GM15510 (cell line): ENCODE results near the gene MACROD2.

Experiments
- POLR2A ChIP-seq: IDR thresholded peaks from 3 replicates; pipeline ENCODE4 v1.6.1; 2011; ENCODE audit warnings: borderline replicate concordance; ENCODE audit not compliant: insufficient read length; ENCODE audit errors: extremely low read depth

The MACROD2 gene

DNA sequence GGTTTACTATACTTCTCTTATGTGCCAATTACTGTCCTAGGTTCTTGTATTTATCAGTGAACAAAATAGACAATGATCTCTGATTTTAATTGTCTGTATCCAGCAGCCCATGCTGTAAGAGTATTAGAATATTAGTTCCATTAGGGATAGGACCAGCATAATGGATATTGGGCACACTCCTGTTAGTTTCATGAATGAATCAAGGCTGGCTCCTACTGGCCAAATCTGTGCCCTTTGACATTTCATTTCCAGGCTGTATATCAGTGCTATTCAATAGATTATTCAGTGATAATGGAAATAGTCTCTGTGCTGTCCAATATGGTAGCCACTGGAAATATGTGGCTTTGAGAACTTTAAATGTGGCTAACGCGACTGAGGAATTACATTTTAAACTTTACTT lies 1350.0 kb downstream of the MACROD2 start:
- no peak for TF ChIP-seq POLR2A

DNA sequence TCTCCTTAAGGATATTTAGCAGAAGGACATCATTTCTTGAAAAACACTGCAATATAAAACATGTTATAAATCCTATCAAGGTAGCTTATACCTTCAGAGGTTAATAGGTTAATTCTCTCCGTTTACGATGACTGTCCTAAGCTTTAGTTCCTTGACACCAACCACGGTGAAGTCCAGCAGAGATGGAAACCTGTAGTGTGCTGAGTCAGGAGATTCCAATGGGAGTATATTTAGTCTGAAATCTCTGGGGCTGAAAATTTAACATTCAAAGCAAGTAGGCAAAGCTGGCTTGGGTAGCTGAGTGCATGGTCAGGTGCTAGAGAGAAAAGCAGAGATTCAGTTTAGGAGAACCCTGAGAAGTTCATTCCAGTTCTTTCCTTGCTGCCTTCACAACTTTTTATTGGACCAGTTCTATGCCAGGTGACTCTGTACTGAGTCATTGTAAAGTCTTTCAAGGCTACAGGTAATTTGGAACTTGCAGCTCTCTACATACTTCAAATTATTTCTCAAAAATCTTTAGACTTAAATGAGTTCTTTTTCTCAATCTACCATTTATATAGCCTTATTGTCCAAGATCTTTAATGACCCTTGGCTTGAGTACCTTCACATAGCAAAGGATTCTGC lies 1351.5 kb downstream of the MACROD2 start:
- TF ChIP-seq POLR2A, result no peak

DNA sequence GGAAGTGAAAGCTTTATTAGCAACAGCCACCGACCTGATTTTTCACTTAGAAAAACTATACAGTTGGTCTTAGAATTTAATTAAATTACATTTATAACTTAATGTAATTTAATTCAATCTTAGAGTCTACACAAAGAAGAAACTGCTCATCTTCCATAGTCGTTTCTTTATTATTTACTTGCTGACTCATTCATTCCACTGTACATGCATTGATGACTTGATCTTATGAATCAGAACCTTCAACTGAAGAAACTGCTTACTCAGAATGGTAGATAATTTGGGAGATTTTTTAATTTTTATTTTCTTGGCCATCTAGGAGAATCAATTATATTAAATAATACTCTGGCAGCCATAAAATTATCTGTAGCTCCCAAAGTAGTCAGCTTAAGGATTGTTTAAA lies 1363.7 kb downstream of the MACROD2 start:
- TF ChIP-seq POLR2A, result no peak

DNA sequence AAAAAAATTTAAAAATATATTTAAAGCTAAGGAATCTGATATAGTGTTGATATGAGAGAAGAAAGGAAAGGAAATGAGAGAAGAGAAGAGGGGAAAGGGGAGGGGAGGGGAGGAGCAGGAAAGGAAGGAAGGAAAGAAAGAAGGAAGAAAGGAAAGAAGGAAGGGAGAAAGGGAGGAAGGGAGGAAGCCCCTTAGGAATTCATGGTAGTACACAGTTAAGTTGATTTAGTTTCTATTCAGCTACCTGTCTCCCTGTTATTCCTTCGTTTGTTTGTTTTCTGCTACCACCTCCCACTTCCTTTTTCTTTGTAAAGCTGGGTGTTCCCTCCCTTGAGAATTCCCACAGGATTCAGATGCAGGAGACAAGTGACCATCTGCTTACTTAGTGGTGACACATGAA lies 1367.5 kb downstream of the MACROD2 start:
- no peak for TF ChIP-seq POLR2A

DNA sequence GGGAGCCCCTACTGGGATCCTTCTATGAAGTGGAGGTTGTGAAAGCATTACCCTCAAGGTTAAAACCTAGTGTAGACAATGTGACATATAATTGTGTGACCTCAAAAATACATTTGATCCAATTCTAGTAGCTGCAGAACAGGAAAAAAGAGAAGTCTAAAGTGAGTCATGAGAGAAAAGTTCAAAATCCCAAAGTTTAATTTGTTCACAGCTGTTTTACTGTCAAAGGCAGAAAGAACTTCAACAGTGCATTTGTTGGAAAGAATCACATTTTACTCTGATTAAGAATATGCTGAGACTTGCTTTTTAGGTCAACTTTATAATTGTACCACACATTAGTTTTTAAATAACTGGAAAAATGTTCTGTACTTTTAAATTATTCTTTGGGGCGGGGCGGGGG lies 1369.5 kb downstream of the MACROD2 start:
- no peak for TF ChIP-seq POLR2A

DNA sequence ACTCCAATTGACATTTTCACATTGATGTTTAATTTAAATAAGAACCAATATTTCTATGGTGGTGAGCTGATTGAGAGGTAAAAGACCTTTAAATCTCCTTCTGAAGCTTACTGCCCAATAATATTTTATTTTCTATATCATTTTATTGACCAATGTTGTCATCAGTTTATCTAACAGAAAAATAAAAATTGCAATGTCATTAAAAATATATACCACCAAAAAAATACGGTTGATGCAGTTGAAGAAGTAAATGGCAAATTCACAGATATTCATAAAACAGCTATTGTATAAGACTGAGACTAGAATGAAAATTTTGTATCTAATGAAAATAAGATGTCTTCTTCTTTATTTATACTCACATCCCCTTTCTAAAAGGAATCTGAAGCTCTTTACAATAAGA lies 1375.1 kb downstream of the MACROD2 start:
- no peak for TF ChIP-seq POLR2A

- no peak for TF ChIP-seq POLR2A
Observed at GRCh38 chr20:15374682-15375081, 1379.4 kb downstream of the MACROD2 start.

- TF ChIP-seq POLR2A, result no peak
Observed at GRCh38 chr20:15375836-15376235, 1380.5 kb downstream of the MACROD2 start.

GRCh38 chr20:15378151-15378550 lies 1382.8 kb downstream of the MACROD2 start:
- no peak for TF ChIP-seq POLR2A

- TF ChIP-seq POLR2A, result no peak
Observed at GRCh38 chr20:15379681-15380296, 1384.5 kb downstream of the MACROD2 start.

- TF ChIP-seq POLR2A, result no peak
Observed at GRCh38 chr20:15380770-15381169, 1385.5 kb downstream of the MACROD2 start.

DNA sequence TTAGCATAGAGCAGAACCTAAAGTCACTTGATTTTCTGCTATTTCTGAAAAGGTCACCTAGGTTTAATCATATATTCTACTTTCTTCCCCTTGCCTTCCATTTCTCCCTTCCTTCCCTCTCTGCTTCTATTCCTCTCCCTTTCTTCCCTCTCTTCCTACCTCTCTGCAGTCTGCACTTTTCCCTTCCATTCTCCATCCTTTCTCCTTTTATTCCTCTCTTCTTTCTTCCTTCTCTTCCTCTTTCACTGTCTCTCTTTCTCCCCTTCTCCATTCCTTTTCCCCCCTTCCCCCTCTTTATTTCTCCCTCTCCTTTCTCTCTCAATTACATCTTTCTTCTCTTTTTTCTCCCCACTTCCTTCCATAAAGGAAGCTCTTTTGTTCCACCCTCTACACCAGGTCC lies 1391.9 kb downstream of the MACROD2 start:
- TF ChIP-seq POLR2A, result no peak

GRCh38 chr20:15395457-15395856 lies 1400.1 kb downstream of the MACROD2 start:
- TF ChIP-seq POLR2A, result no peak

DNA sequence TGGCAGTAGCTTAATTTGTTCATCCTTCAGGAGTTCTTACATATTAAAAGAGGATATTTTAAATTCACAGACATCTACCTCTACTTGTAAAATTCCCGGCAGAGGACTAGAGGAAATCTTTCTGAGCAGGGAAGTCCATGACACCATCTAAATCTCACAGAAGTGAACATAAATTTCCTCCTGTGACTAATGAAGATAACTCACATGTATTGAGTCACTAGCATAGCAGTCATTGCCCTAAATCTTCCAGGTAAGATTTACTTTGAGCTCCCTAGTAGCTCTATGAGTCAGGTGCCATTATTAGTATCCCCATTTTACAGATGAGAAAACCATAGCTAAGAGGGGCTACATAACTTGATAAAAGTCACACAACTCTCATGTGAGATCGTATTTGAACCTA lies 1400.7 kb downstream of the MACROD2 start:
- TF ChIP-seq POLR2A, result no peak

DNA sequence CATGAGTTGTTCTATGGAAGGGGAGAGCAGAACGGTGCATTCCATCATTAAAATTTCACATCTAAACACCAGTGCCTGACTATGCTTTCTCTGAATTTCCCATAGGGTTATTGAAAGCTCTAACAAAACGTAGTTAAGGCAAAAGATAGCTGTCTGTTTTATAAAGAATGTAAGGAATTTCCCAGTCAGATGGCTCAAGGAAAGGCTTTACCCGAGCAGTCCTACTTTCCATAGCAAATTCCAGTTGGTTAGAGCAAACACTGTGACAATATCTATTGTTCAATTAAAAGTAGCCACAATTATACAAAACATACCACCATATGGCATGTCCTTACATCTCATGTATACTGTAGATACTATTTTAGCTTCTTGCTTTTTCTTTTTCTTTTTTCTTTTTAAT lies 1401.6 kb downstream of the MACROD2 start:
- no peak for TF ChIP-seq POLR2A

GRCh38 chr20:15399781-15400180 lies 1404.5 kb downstream of the MACROD2 start:
- TF ChIP-seq POLR2A, result no peak
